Esophagus squamous epithelium (tissue), 5 donors: ENCODE data around the gene CBX4. TPM values are rescaled to one million over a fixed set of nuclear protein-coding genes. Genes with fewer than 3 reads are reported as not detected.

Experiments
- DNase-seq: peaks from one replicate; lab custom pipeline; 2025; lab: John Stamatoyannopoulos, UW
- H3K27ac ChIP-seq, 4 donors: fragments of 200-600 bp; sonication (generic); one replicate each; pipeline ENCODE4 v1.5.1; 2016 to 2019; ENCODE audit warnings: mild to moderate bottlenecking in 1 of 4
- H3K27me3 ChIP-seq, 4 donors: fragments of 200-600 bp; sonication (generic); 1 replicate in 3 of 4; 2 replicates in 1 of 4; pipeline versions ENCODE4 v1.5.1 to v1.6.0; 2017 to 2021; ENCODE audit warnings: antibody characterized with exemption in 1 of 4
- H3K36me3 ChIP-seq, 3 donors: fragments of 200-600 bp; sonication (generic); one replicate each; pipeline ENCODE4 v1.5.1; 2016 to 2019
- H3K4me1 ChIP-seq, 3 donors: fragments of 200-600 bp; sonication (generic); one replicate each; pipeline ENCODE4 v1.5.1; 2017 to 2019
- H3K4me3 ChIP-seq, 4 donors: fragments of 200-600 bp; sonication (generic); 1 replicate in 3 of 4; 2 replicates in 1 of 4; pipeline ENCODE4 v1.5.1; 2016 to 2019; ENCODE audit warnings: mild to moderate bottlenecking in 2 of 4, moderate library complexity in 1 of 4
- H3K9me3 ChIP-seq, 3 donors: fragments of 200-600 bp; sonication (generic); one replicate each; pipeline ENCODE4 v1.5.1; 2016 to 2019
- CTCF ChIP-seq, 6 experiments: fragments of 450-650 bp in 4 of 6; fragments of 200-600 bp in 2 of 6; sonication (generic) in 2 of 6; IDR thresholded peaks; one replicate each; pipeline ENCODE4 v1.5.1; 2016 to 2019; ENCODE audit warnings: antibody characterized with exemption in 6 of 6, mild to moderate bottlenecking in 4 of 6, moderate library complexity in 4 of 6
- POLR2A ChIP-seq, 4 donors: fragments of 450-650 bp; IDR thresholded peaks; one replicate each; pipeline ENCODE4 v1.6.1; 2017; ENCODE audit warnings: antibody characterized with exemption in 4 of 4, mild to moderate bottlenecking in 4 of 4, moderate library complexity in 3 of 4
- WGBS, 2 donors: methylation state at CpG; one replicate each; pipeline ENCODE4 v1.1.5; 2018; 5-methylcytosine and 5-hydroxymethylcytosine counted together
- intact Hi-C: fragments of 100-400 bp; cut with DNase I; formaldehyde crosslinking; loops from one replicate; pipeline ENCODE4 v1.15.0; 2022
- total RNA-seq, 4 donors: library from RNA; depleted of rRNA; stranded (reverse); fragments of >200 nt; gene quantifications; one replicate each; pipeline ENCODE4 v1.1.0, GENCODE V29; 2016
- donor health status: DM: yes; HTN: yes; CAD: no.

Gene CBX4
- total RNA-seq, 4 donors from 2014 or later, result 9.0 to 26.3 (median 17.1) TPM

DNA sequence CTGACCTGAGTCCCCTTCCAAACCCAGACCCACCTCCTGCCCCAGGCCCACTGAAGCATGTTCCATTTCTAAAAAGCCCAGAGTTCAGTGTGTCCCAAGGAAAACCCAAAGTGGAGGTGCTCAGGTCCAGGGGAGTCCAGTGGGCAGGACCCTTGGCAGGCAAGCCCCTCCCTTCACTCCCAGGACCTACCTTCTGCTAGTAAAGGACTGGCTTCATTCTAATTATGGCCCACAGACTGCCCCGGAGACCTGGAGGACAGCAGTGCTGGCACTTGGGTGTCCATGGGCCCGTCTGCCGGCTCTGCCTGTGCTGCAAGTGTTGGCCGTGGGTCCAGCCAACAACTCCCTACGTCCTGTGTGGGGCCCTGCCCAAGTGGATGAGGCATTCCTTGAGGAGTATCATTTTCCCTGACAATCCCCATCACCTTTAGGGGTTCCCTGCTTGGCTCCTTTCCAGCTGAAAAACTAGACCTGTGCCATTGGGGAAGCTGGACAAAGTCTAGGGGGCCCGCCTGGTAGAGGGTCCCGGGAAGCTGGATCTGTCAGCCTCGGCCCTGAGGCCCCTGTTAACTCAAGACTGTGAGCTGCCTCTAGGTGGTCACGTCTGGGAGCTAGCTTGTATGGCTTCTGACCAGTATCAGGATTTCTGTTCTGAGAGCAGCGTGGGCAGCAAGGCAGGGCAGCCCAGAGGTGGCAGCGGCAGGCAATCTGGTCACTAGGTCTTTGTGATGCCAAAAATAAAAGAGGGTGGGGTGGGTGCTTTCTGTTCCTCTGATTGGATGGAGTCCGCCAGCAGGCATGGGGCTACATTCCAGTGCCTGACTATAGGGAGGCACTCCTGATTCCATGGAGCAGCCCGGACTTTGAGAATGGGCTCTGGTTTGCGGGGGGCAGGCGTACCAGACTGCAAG is 53.1 kb downstream of the CBX4 start:
- no peak for DNase-seq
- H3K27me3 ChIP-seq, result peaks cover 16 to 95% (median 20%) of the 10 kb centered on the region in 4 donors
- TF ChIP-seq CTCF (IDR thresholded peaks at IDR 0.05) (no peak), POLR2A (IDR thresholded peaks at IDR 0.05) (no peak)
- intact Hi-C loops, result no loop called here
- H3K27ac ChIP-seq, result no peak overlapping the region
- H3K4me1 ChIP-seq, result peaks cover 5 to 20% (median 7%) of the 10 kb centered on the region in 3 donors
- H3K9me3 ChIP-seq, result no peaks in the 10 kb centered on the region
- WGBS, 2 donors, result 87 to 88% methylated on average over 8 to 10 of the region's 15 CpGs
- H3K36me3 ChIP-seq, result peaks cover 0 to 16% (median 0%) of the 10 kb centered on the region in 3 donors
- no peak overlapping the region for H3K4me3 ChIP-seq

- Histone ChIP-seq H3K36me3 (peaks cover 0 to 16% (median 0%) of the 10 kb centered on the region in 3 donors), H3K4me3 (no peak overlapping the region), H3K9me3 (no peaks in the 10 kb centered on the region), H3K4me1 (peaks cover 3 to 11% (median 4%) of the 10 kb centered on the region in 3 donors), H3K27ac (no peak overlapping the region), H3K27me3 (peaks cover 8 to 93% (median 11%) of the 10 kb centered on the region in 4 donors)
- 86 to 89% methylated on average over 4 to 10 of the region's 17 CpGs for WGBS, 2 donors
- TF ChIP-seq CTCF (IDR thresholded peaks at IDR 0.05) (no peak), POLR2A (IDR thresholded peaks at IDR 0.05) (no peak)
- no peak for DNase-seq
- intact Hi-C loops, result no loop called here
These were observed 54.0 kb downstream of the CBX4 start for GRCh38 chr17:79785017-79785899.

GRCh38 chr17:79784353-79785016 is 54.8 kb downstream of the CBX4 start:
- no peaks in the 10 kb centered on the region for H3K9me3 ChIP-seq
- H3K36me3 ChIP-seq, result peaks cover 0 to 16% (median 0%) of the 10 kb centered on the region in 3 donors
- peaks cover 2 to 93% (median 5%) of the 10 kb centered on the region in 4 donors for H3K27me3 ChIP-seq
- DNase-seq, result no peak
- TF ChIP-seq POLR2A (IDR thresholded peaks at IDR 0.05) (no peak), CTCF (IDR thresholded peaks at IDR 0.05) (no peak)
- peaks cover 0 to 7% (median under 1%) of the 10 kb centered on the region in 3 donors for H3K4me1 ChIP-seq
- no peak overlapping the region for H3K27ac ChIP-seq
- 88 to 90% methylated on average over 3 to 12 of the region's 31 CpGs for WGBS, 2 donors
- intact Hi-C loops, result no loop called here
- no peak overlapping the region for H3K4me3 ChIP-seq

GRCh38 chr17:79783891-79784290 is 55.3 kb downstream of the CBX4 start:
- Histone ChIP-seq H3K27me3 (peaks cover 0 to 93% (median 1%) of the 10 kb centered on the region in 4 donors), H3K4me3 (no peak overlapping the region), H3K4me1 (peaks cover 0 to 10% (median 6%) of the 10 kb centered on the region in 3 donors), H3K27ac (no peak overlapping the region), H3K9me3 (no peaks in the 10 kb centered on the region), H3K36me3 (peaks cover 0 to 16% (median 0%) of the 10 kb centered on the region in 3 donors)
- TF ChIP-seq CTCF (IDR thresholded peaks at IDR 0.05), result no peak
- TF ChIP-seq POLR2A (IDR thresholded peaks at IDR 0.05), result no peak
- intact Hi-C loops, result no loop called here
- 67% methylated on average over 3 of the region's 18 CpGs; no CpG with 5 or more reads in 1 of the 2 donors for WGBS, 2 donors
- no peak for DNase-seq

Other genes with a start within 250 kb of the CBX4 start
- gene RBFOX3, start 228.4 kb downstream of the CBX4 start, total RNA-seq, result 1 to 10 TPM in 2 of 4 donors, under 1 TPM in 1, not detected in 1; 0.11 to 5.3 (median 1.3) TPM
- not detected for gene ENPP7, start 108.5 kb downstream of the CBX4 start, total RNA-seq
- 10 to 100 TPM in 2 of 4 donors, 1 to 10 TPM in 2; 4.6 to 12.9 (median 8.7) TPM for gene CBX2, start 61.3 kb downstream of the CBX4 start, total RNA-seq
- gene CBX8, start 42.4 kb downstream of the CBX4 start, total RNA-seq, result 1 to 10 TPM; 2.3 to 4.7 (median 2.6) TPM
- gene TBC1D16, start 196.4 kb upstream of the CBX4 start, total RNA-seq, result 10 to 100 TPM in 2 of 4 donors, 1 to 10 TPM in 2; 6.4 to 20.2 (median 11.5) TPM
- gene CCDC40, start 197.2 kb upstream of the CBX4 start, total RNA-seq, result 1 to 10 TPM in 3 of 4 donors, under 1 TPM in 1; 0.32 to 3.9 (median 2.1) TPM